Lower leg skin (tissue), 4 donors: ENCODE data around the gene LMF1. TPM values are rescaled to one million over a fixed set of nuclear protein-coding genes. Genes with fewer than 3 reads are reported as not detected.
"Not testable (repeated sequence)": the region's sequence is repeated elsewhere in the genome, so short reads cannot be mapped to it uniquely, and the experiment has no call there.

Experiments
- DNase-seq, 2 donors: peaks; one replicate each; pipeline ENCODE4 v3.0.0-alpha.2; 2019; ENCODE audit warnings: low spot score in 2 of 2
- H3K4me3 ChIP-seq: fragments of 200-600 bp; sonication (generic); 2 replicates; pipeline ENCODE4 v1.5.1; 2017; ENCODE audit warnings: mild to moderate bottlenecking, low read depth; ENCODE audit not compliant: poor library complexity, severe bottlenecking
- POLR2A ChIP-seq, 2 donors: fragments of 450-650 bp; IDR thresholded peaks; one replicate each; pipeline ENCODE4 v1.6.1; 2016 to 2017; ENCODE audit warnings: antibody characterized with exemption in 2 of 2, mild to moderate bottlenecking in 1 of 2, moderate library complexity in 1 of 2
- WGBS, 2 donors: methylation state at CpG; one replicate each; pipeline ENCODE4 v1.1.5; 2018; 5-methylcytosine and 5-hydroxymethylcytosine counted together
- intact Hi-C: fragments of 100-400 bp; cut with DNase I; formaldehyde crosslinking; loops from one replicate; pipeline ENCODE4 v1.15.0; 2023; ENCODE audit warnings: low total_unique reads
- total RNA-seq, 4 donors: library from RNA; depleted of rRNA; stranded (reverse); fragments of >200 nt; gene quantifications; one replicate each; pipeline ENCODE4 v1.1.0, GENCODE V29; 2016
- TF ChIP-seq, protein P1 (sequence below), 3 donors: fragments of 450-650 bp; IDR thresholded peaks; one replicate each; pipeline ENCODE4 v1.5.1; 2016; ENCODE audit warnings: antibody characterized with exemption in 3 of 3, mild to moderate bottlenecking in 3 of 3, moderate library complexity in 2 of 3

LMF1 gene
- total RNA-seq, 4 donors from 2014 or later = 31.3 to 68.3 (median 50.3) TPM

GRCh38 chr16:885391-885790, 85.4 kb downstream of the LMF1 start:
- no peak overlapping the region for H3K4me3 ChIP-seq
- no peak for DNase-seq
- TF ChIP-seq, protein P1, sequence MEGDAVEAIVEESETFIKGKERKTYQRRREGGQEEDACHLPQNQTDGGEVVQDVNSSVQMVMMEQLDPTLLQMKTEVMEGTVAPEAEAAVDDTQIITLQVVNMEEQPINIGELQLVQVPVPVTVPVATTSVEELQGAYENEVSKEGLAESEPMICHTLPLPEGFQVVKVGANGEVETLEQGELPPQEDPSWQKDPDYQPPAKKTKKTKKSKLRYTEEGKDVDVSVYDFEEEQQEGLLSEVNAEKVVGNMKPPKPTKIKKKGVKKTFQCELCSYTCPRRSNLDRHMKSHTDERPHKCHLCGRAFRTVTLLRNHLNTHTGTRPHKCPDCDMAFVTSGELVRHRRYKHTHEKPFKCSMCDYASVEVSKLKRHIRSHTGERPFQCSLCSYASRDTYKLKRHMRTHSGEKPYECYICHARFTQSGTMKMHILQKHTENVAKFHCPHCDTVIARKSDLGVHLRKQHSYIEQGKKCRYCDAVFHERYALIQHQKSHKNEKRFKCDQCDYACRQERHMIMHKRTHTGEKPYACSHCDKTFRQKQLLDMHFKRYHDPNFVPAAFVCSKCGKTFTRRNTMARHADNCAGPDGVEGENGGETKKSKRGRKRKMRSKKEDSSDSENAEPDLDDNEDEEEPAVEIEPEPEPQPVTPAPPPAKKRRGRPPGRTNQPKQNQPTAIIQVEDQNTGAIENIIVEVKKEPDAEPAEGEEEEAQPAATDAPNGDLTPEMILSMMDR (IDR thresholded peaks at IDR 0.05) = no peak
- TF ChIP-seq POLR2A (IDR thresholded peaks at IDR 0.05) = no peak
- intact Hi-C loops = no loop called here
- 57 to 63% methylated on average over 11 of the region's 11 CpGs for WGBS, 2 donors

GRCh38 chr16:884232-884631, 86.6 kb downstream of the LMF1 start:
- WGBS, 2 donors = 92% methylated on average over 5 of the region's 5 CpGs
- intact Hi-C loops = no loop called here
- H3K4me3 ChIP-seq = no peak overlapping the region
- DNase-seq = no peak
- TF ChIP-seq, protein P1 (IDR thresholded peaks at IDR 0.05) = no peak
- no peak for TF ChIP-seq POLR2A (IDR thresholded peaks at IDR 0.05)

GRCh38 chr16:883781-884180, 87.0 kb downstream of the LMF1 start:
- intact Hi-C loops = no loop called here
- DNase-seq = no peak
- H3K4me3 ChIP-seq = no peak overlapping the region
- 94 to 100% methylated on average over 2 of the region's 2 CpGs for WGBS, 2 donors
- TF ChIP-seq, protein P1 (IDR thresholded peaks at IDR 0.05) = no peak
- no peak for TF ChIP-seq POLR2A (IDR thresholded peaks at IDR 0.05)

DNA sequence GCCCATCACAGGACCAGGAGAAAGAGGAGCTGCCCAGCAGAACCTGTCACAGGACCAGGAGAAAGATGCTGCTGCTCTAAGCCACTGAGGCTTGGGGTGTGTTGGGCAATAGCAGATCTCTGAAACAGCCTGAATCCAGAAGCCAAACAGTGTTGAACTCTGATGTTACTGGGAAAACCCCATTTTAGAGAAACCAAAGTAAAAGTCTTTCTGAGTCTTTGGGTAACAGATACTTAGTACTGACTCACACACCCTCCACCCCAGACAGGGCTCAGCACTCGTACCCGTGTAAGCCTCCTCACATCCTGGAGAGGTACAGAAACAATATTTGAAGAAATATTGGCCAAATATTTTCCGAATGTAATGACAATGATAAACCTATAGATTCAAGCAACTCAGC, 87.4 kb downstream of the LMF1 start:
- H3K4me3 ChIP-seq = no peak overlapping the region
- no peak for DNase-seq
- intact Hi-C loops = no loop called here
- 97% methylated on average over 3 of the region's 3 CpGs for WGBS, 2 donors
- no peak for TF ChIP-seq POLR2A (IDR thresholded peaks at IDR 0.05)
- TF ChIP-seq, protein P1 (IDR thresholded peaks at IDR 0.05) = no peak

DNA sequence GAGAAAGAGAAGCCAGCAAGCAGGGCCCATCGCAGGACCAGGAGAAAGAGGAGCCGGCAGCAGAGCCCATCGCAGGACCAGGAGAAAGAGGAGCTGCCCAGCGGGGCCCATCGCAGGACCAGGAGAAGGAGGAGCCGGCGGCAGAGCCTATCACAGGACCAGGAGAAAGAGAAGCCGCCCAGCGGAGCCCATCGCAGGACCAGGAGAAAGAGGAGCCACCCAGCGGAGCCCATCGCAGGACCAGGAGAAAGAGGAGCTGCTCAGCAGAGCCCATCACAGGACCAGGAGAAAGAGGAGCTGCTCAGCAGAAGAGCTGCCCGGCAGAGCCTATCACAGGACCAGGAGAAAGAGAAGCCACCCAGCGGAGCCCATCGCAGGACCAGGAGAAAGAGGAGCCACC, 88.1 kb downstream of the LMF1 start:
- DNase-seq, intact Hi-C loops: not testable (repeated sequence)
- WGBS, 2 donors = 90 to 96% methylated on average over 15 of the region's 15 CpGs

GRCh38 chr16:882256-882655, 88.5 kb downstream of the LMF1 start:
- intact Hi-C loops = no loop called here
- no peak overlapping the region for H3K4me3 ChIP-seq
- no peak for DNase-seq
- TF ChIP-seq, protein P1 (IDR thresholded peaks at IDR 0.05) = no peak
- 89% methylated on average over 6 to 7 of the region's 7 CpGs for WGBS, 2 donors

More for the DNA sequence above, 88.1 kb downstream of the LMF1 start:
- H3K4me3 ChIP-seq = not testable (repeated sequence)
